GM19463 (cell line): ENCODE results near the gene CNN3.

ENCODE experiments used
- ATAC-seq: cut with Tn5 transposase; IDR thresholded peaks from one replicate; pipeline ENCODE4 v1.9.1; 2021; ENCODE audit warnings: mild to moderate bottlenecking, moderate library complexity; ENCODE audit not compliant: unreplicated experiment

Gene CNN3

DNA sequence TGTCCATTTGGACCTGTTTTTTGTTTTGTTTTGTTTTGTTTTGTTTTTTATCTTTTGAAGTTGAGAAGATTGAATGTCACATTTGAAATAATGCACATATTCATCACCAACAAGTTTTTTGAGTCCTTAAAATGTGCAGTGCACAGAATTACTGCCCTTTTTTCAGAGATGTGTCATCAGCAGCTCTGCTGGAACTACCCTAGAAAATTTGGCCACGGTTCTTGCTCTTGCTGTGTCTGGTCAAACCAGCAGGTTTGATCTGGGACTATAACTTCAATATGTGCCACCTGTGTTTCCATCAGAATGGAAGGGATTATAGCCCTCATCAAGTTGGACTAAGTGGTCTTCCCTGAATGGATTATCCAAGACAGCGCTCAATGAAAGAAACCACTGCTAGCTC lies 24.1 kb upstream of the CNN3 start:
- ATAC-seq, result no peak

DNA sequence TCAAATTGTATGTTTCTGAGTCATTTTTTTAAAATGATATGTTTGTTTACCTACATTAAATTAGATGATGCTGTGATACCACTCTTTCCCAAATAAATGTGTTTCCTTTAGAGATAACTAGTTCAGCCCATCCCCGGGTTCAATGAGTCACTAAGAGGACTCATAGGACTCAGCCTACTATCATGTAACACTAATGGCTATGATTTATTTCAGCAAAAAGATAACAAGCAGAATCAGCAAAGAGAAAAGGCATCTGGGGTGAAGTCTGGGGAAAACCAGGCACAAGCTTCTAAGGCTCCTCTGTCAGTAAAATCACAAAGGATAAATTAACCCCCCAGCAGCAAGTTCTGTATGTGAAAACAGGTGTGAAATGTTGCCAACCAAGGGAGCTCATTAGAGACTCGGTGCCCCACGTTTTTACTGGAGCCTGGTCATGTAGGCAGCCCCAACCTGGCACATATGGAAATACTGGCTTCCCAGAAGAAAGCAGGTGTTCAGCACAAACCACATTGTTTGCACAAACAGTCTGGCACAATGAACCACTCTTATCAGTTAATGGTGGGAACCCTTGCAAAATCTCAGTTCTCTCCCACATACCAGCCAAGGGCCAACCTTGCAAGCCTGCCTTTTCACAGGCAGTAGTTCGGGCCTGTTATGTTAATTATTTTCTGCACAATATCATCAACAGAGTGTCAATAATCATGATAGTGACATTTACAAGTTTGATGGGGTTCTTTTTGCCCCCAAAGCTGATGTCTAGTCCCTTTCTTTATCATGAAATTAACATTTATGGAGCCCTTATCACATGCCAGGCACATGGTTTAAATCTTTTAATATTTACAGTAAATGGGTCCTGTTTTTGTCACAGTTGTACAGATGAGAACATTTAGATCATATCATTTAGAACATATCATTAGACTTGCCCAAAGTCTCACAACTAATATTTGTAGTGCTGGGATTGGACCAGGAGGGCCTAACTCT lies 23.1 kb upstream of the CNN3 start:
- no peak for ATAC-seq

DNA sequence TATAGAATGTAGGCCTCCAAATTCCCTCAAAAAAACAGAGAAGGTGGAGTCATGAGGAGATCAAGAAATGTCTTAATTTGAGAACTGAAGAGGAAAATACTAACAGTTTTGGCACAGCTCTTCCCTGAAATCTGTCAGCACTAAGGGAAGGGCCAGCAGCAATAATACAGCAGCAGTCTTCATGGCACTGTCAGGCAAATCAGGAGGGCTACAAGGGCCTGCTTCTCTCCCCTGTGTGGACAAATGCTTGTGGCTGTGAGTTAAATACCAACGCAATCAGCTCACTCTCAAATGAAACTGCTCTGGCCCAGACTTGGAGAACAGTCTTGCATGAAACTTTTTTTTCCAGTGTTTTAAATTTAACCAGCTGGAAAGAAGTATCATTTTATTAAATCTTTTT lies 20.5 kb upstream of the CNN3 start:
- no peak for ATAC-seq

DNA sequence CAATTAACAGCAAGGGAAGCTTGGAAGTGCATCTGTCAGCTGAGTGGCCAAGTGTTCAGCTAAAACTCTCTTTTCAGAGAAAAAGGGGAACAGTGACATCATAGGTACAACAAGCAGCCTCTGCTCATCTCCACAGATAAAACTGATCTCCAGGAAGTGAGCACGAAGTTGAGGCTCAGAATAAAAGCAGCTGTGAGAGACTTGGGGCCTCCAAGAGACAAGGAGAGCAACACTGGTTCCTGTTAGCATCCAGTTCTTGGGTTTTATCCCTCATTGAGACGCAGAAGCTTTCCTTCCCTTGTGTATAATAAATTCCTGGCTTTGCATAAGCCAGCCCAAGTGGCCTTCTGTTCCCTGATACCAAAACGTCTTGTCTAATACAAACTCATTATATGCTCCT lies 20.0 kb upstream of the CNN3 start:
- no peak for ATAC-seq

DNA sequence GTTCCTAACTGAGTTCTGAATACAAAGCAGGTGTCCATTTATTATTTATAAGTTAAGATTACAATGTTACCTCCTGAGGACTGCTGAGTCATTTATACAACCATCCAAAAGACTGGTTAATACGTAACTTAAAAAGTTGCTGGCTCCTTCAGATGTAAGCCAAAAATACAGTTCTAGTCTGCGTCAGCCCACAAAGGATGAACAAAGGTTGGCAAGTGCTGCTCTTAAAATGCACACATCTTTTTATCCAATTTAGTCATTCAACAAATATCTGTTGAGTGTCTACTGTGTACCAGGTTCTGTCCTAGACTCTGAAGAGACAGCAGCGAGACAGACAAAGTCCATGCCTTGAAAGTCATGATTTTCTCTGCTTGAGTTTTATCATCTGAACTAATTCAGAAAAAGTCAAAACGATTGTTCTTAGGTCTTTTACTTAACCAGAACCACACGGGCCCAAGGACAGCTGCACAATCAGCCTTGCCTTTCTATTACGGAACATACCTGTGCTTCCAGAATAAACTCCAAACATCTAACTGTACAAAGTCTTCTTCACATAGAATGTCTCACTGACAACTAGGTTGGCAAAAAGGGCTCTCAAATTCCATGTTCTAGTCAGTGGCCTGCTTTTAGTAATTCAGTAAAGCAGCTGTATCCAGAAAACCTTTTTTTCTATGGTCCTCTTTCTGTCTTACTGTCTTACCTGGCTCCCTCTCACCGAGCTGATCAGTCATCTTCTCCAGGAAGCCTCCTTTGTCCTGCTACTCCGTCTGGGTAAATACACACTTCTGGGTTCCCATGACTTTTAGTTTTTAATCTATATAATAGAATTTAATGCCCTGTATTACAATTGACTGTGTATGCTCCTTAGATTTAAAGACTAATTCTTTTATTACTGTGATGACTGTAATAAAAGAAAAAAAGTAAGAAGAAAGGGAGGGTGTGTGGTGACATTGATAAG lies 15.5 kb upstream of the CNN3 start:
- ATAC-seq, result peak; percentile 80

DNA sequence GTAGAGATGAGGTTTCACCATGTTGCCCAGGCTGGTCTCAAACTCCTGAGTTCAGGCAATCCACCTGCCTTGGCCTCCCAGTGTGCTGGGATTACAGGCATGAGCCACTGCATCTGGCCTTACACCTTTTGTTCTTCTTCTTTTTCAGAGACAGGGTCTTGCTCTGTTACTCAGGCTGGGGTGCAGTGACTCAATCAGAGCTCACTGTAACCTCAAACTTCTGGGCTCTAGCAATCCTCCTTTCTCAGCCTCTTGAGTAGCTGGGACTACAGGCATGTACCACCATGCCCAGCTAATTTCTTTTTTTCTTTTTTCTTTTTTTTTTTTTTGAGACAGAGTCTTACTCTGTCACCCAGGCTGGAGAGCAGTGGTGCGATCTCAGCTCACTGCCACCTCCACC lies 14.6 kb upstream of the CNN3 start:
- ATAC-seq, result peak; percentile 16

DNA sequence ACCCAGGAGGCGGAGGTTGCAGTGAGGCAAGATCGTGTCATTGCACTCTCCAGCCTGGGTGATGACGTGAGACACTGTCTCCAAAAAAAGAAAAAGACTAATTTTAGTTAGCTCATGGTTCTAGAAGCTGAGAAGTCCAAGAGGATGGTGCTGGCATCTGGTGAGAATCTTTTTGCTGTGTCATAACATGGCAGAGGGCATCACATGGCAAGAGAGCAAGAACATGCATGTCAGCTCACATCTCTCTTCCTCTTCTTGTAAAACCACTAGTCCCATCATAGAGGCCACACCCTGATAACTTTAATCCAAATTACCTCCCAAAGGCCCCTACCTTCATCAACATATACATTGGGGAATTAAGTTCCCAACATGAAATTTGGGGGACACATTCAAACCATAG lies 13.8 kb upstream of the CNN3 start:
- no peak for ATAC-seq

DNA sequence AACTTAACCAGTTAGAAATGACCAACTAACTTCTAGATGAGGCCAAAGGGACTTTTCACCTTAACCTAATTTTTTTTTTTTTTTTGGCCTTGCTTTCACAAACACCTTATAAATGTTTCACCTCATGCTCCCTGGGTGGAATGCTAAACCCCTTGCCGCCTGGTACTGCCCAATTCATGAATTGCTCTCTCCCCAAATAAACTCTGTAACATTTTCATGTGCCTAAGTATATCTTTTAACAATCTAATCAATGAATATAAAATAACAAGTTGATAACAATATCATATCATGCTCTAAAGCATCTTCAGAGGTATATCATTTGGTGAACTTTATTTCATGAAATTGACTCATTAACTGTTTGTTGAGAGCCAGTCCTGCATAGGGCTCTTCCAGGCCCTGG lies 10.9 kb upstream of the CNN3 start:
- no peak for ATAC-seq

DNA sequence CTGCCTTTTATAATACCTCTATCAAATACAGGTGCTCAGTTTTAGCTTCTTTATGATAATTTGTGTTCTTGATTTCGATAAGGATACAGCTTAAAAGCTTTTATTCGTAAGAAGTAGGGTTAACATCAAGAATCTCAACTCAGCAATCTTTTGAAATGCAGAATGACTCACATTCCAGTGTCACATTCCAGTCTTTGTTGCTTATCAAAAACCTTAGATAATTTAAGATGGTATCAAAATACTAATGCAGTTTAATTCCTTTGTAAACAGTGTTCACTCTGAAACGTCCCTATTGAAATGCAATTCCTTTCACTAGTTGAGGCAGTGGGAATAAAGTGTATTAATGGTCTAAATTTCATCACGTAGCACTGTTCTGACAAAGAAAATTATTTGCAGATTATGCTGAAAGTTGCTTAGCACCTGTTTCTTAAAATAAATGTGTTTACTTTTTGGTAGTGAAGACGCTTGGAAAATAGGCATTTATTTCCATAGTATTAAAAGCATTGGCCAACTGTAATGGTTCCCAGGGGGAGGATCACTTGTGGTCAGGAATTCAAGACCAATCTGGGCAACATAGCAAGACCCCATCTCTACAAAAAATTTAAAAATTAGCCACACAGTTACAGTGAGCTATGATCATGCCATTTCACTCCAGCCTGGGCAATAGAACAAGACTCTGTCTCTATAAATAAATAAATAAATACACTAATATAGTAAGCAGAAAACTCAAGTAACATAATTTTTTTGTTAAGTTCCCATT lies 10.1 kb upstream of the CNN3 start:
- no peak for ATAC-seq

DNA sequence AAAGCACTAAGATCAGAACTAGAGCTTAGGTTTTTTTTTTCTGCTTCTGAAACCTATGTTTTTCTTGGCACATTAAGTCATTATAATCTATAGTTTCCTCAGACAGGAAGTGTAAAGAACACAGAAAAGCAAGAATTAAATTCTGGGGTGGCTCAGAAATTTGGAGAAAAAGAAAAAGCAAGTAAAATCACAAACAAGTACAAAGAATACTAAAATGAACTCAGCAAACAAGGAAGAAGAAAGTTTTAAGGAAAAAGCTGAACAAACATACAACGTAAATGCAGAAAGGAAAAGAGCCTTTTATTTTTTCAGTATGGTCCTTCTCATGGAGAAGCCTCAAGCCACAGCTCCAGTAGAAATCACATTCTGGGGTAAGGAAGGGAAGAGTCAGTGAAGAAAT lies 8.6 kb upstream of the CNN3 start:
- ATAC-seq, result no peak

DNA sequence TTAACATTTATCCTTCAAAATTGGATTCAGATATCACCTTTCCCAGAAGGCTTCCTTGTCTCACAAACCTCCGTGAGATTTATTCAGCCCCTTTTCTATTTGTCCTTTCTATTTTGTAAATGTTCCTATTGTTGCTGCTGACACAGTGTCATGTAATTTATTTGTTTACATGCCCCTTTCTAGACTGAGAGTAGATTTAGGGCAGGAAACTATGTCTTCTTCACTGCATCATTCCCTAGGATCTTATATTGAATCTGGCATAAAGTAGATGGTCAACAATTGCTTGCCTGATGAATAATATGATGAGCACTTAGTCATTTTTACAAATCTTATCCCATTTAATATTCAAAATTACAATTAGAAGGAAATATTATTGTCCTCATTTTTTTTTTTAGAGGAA lies 8.1 kb upstream of the CNN3 start:
- no peak for ATAC-seq

DNA sequence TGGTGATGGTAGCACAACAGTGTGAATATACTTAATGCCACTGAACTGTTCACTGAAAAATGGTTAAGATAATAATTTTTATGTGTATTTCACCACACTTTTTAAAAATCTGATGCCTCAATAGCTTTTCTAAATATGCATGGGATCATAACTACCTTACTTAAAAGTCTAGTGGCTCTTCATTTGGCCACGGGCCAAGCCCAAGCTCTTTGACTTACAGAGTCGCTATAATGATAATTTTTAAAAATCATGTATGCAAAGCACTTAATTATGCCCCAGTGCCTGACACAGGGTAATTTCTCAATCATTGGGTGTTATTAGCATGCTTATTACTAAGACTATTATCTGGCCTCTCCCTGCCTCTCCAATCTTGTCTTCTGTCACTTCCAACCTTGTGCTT lies 7.6 kb upstream of the CNN3 start:
- no peak for ATAC-seq

DNA sequence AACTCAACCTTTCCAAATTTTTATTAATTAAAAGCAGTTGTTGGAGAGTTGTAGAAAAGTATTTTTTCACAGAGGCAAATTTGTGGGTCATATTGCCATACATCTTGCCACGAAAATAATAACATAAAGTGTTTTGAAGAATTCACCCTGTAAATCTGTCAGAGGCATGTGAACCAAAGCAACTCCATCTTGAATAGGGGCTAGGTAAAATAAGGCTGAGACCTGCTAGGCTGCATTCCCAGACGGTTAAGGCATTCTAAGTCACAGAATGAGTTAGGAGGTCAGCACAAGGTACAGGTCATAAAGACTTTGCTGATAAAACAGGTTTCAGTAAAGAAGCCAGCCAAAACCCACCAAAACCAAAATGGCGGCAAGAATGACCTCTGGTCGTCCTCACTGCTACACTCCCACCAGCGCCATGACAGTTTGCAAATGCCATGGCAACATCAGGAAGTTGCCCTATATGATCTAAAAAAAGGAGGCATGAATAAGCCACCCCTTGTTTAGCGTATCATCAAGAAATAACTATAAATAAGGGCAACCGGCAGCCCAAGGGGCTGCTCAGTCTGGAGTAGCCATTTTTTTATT lies 4.4 kb upstream of the CNN3 start:
- no peak for ATAC-seq

DNA sequence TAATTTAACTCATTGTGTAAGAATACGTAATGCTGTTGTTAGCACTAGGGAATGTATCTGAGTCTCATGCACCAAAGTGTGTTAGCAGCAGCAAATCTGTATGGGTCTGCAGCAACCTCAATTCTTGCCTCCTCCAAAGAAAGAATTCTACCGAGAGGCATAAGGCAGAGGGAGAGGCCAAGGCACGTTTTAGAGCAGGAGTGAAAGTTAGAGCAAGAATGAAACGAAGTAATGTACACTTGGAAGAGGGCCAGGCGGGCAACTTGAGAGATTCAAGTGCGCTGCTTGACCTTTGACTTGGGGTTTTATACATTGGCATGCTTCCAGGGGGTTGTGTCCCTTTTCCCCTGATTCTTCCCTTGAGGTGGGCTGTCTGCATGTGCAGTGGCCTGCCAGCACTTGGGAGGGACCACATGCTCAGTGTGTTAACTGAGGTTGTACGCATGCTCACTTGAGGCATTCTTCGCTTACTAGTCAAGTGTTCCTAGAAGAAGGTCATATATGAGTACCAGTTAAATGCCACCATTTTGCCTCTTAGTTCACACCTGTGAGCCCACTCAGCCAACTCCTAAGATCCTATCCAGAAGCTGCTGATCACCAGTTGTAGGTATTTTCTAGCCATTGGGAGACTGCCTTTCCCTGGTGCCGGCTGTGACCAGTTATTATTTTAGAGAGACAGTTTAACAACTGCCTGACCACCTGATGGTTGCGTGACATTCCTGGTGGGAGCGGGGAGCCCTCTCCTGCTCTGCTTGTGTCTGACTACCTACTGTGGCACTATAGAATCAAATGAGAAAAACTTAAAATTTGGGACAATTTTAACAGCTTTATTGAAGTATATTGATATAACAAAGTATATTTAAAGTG lies 2.7 kb upstream of the CNN3 start:
- ATAC-seq, result no peak

DNA sequence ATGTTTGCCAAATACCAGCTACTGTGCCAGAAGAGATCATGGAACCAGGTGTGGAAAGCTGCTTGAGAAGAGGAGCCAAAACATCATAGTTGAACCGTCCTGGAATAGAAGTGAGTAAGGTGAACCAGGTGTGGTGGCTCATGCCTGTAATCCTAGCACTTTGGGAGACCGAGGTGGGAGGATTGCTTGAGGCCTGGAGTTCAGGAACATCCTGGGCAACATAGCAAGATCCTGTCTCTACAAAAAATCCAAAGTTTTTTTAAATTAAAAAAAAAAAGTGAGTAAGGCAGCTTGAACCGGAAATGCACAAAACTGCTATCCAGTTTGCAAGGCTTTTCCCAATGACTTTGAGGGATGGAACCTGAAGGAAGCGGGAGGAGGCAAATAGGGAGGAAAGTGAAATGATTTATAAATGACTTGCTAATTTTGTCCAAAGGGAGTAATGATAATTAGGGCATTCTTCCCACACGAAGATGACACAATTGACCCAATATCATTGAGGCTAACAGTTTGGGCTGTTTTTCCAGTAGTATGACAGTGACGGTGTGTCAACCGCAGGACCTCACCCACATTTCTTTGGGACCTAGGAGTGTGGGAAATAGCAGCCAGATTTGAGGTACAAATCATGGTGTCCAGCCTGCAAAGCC lies 1.5 kb upstream of the CNN3 start:
- ATAC-seq, result no peak

DNA sequence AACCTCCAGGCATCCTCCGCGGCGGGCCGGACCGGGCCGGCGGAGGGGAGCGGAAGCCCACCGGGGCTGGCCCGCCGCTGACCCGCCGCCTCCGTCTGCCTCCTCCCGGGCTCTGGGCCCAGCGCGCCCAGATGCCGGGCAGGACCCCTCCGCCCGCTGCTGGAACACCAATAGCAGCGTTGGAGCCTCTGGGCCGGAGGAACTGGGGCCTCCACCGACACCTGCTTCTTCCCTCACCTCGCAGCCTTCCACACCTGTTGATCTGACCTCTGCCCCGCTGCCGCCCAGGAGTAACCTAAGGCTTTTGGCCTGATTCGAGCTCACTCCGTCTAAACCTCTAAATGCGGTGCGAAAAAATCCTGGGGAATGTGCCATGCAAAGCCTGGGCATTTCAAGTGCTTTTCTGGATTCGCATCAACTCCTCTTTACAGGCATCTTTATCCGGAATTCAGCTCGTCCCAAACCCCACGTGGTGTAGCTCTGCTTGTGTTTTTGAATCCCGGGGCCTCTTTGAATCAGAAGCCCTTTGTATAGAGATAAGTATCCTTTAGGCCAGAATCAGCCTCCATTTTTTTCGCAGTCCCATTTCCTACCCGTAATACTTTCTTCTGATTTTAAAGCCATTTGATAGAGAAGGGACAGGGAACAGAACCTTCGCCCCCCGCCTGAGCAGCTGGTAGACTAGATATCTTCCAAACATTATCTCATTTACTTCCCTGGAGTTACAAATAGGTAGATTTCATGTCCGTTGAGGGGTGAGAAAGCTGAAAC lies 680 bp upstream of the CNN3 start:
- ATAC-seq, result peak; percentile 22

DNA sequence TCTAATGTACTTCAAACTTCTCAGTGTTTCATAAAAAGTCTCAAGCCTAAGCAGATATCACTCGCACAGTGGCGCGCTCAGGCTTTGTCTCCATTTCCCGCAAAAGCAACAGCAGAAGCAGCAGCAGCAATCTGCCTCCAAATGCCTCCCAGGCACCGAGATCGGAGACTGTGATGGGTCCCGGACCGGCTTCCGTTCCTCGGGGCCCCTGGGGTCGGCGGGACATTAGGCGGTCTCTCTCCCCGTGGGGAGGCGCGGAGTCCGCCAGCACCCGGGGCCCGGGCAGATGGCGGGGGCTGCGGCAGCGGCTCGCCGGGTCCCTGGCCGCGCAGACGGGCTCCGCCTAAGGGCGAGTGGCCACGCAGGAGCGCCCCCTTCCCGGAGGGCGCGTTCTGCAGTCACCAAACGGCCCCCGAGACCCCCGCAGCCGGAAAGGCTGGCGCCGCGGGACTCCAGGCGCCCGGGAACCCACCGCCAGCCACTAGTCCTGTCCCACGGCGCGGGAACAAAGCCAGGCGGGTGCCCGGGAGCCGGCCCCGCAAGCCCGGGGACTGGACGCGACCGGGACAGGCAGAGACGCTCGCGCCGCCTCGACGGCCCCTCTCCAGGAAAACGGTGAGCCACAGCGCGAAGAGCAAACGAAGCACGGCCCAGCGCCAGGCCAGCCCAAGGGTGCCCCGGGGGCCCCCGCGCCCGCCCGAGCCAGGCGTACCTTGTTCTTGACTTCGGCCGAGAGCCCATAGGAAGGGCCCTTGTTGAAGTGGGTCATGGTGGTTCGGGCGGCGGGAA lies 590 bp downstream of the CNN3 start:
- ATAC-seq, result peak; percentile 26
